GM12801 (cell line): ENCODE data around the gene ZBTB39.

Experiments
- CTCF ChIP-seq: IDR thresholded peaks from one replicate; pipeline ENCODE4 v1.5.1; 2011; ENCODE audit warnings: control low read depth; ENCODE audit not compliant: insufficient read length; ENCODE audit errors: extremely low read depth

ZBTB39 gene

GRCh38 chr12:56978397-56979138 is 27.8 kb downstream of the ZBTB39 start:
- no peak for TF ChIP-seq CTCF

- TF ChIP-seq CTCF, result no peak
Measured at GRCh38 chr12:56958422-56958821, 47.9 kb downstream of the ZBTB39 start.

GRCh38 chr12:56957229-56958052 is 48.9 kb downstream of the ZBTB39 start, which contains the start of gene RDH16:
RDH16 (minus strand) TSS chr12:56957608; CDS start chr12:56957462, 146 bp downstream.
- no peak for TF ChIP-seq CTCF

GRCh38 chr12:56955631-56956256 is 50.6 kb downstream of the ZBTB39 start:
- TF ChIP-seq CTCF, result no peak

GRCh38 chr12:56954958-56955355 is 51.4 kb downstream of the ZBTB39 start:
- no peak for TF ChIP-seq CTCF

GRCh38 chr12:56954057-56954957 is 52.0 kb downstream of the ZBTB39 start:
- no peak for TF ChIP-seq CTCF
